NCI-H510A treated with DMSO at 0.1 percent for 48 hours (cell line): ENCODE results near the gene OMG.
A peak's percentile ranks its signal among the peaks of the same experiment; 100 is the strongest.
"Not testable (repeated sequence)": the region's sequence is repeated elsewhere in the genome, so short reads cannot be mapped to it uniquely, and the experiment has no call there.

Source experiments
- DNase-seq: peaks from one replicate; lab custom pipeline; 2025; lab: John Stamatoyannopoulos, UW

The OMG gene

GRCh38 chr17:31308372-31309334 lies 11.6 kb upstream of the OMG start:
- DNase-seq: no peak

GRCh38 chr17:31307640-31308039 lies 10.6 kb upstream of the OMG start:
- DNase-seq: no peak

- DNase-seq: no peak
Measured at GRCh38 chr17:31299624-31300023, 2.6 kb upstream of the OMG start.

GRCh38 chr17:31296142-31296541 lies 897 bp downstream of the OMG start:
- no peak for DNase-seq

- DNase-seq: no peak
Measured at GRCh38 chr17:31295489-31295871, 1.6 kb downstream of the OMG start.

- DNase-seq: no peak
Measured at GRCh38 chr17:31294820-31295488, 2.1 kb downstream of the OMG start.

- no peak for DNase-seq
Measured at GRCh38 chr17:31294231-31294630, 2.8 kb downstream of the OMG start.

- no peak for DNase-seq
Measured at GRCh38 chr17:31293581-31293980, 3.5 kb downstream of the OMG start.

- DNase-seq: no peak
Measured at GRCh38 chr17:31291820-31292219, 5.2 kb downstream of the OMG start.

- no peak for DNase-seq
Measured at GRCh38 chr17:31289790-31290189, 7.2 kb downstream of the OMG start.

GRCh38 chr17:31287932-31288331 lies 9.1 kb downstream of the OMG start:
- DNase-seq: not testable (repeated sequence)

- DNase-seq: no peak
Measured at GRCh38 chr17:31286587-31286986, 10.5 kb downstream of the OMG start.

GRCh38 chr17:31283841-31284240 lies 13.2 kb downstream of the OMG start:
- DNase-seq: no peak

GRCh38 chr17:31281061-31281460 lies 16.0 kb downstream of the OMG start:
- DNase-seq: no peak

GRCh38 chr17:31279401-31279800 lies 17.6 kb downstream of the OMG start:
- DNase-seq: no peak

GRCh38 chr17:31275116-31275515 lies 21.9 kb downstream of the OMG start:
- DNase-seq: no peak

- peak; percentile 44 for DNase-seq
Measured at GRCh38 chr17:31274252-31274651, 22.8 kb downstream of the OMG start.

GRCh38 chr17:31273516-31273915 lies 23.5 kb downstream of the OMG start:
- DNase-seq: no peak

- DNase-seq: no peak
Measured at GRCh38 chr17:31272803-31273202, 24.2 kb downstream of the OMG start.

GRCh38 chr17:31272236-31272635 lies 24.8 kb downstream of the OMG start:
- DNase-seq: no peak

- no peak for DNase-seq
Measured at GRCh38 chr17:31269578-31269983, 27.5 kb downstream of the OMG start.

GRCh38 chr17:31269036-31269577 lies 27.9 kb downstream of the OMG start:
- DNase-seq: no peak

- DNase-seq: no peak
Measured at GRCh38 chr17:31266042-31266441, 31.0 kb downstream of the OMG start.
